Renal pelvis (tissue), 12 donors: ENCODE measurements around the gene TSPYL1. TPM values are rescaled to one million over a fixed set of nuclear protein-coding genes. Genes with fewer than 3 reads are reported as not detected.
"Not testable (repeated sequence)": the region's sequence is repeated elsewhere in the genome, so short reads cannot be mapped to it uniquely, and the experiment has no call there.

Experiments
- DNase-seq: peaks from one replicate; pipeline ENCODE4 v3.0.0-alpha.2; 2013
- long read RNA-seq, 16 experiments: transcript quantifications; one replicate each; lab custom pipeline, GENCODE V29; 2026
- polyA plus RNA-seq, 3 donors: library from polyadenylated mRNA; unstranded; fragments of 120-200 nt; gene quantifications; one replicate each; pipeline ENCODE4 v1.2.1, GENCODE V29; 2013; ENCODE audit not compliant: insufficient read length in 3 of 3

The TSPYL1 gene
- polyA plus RNA-seq: 100 to 1,000 TPM in 1 of 3 donors, 10 to 100 TPM in 2; 95.0 to 101 (median 99.6) TPM
- long read RNA-seq, donor 1, transcript TSPYL1-201 (1 exons, 3,326 nt): major isoform, 162 of 179 reads
- long read RNA-seq, donor 1, partial matches to known transcripts: 0 of 179 reads
- long read RNA-seq, donor 1, other reads (novel, unspliced or antisense): 17 of 179 reads
- long read RNA-seq, donor 2, transcript TSPYL1-201 (1 exons, 3,326 nt): major isoform, 165 of 165 reads
- long read RNA-seq, donor 2, partial matches to known transcripts: 0 of 165 reads
- long read RNA-seq, donor 2, other reads (novel, unspliced or antisense): 0 of 165 reads
- long read RNA-seq, donor 3, transcript TSPYL1-201 (1 exons, 3,326 nt): major isoform, 127 of 127 reads
- long read RNA-seq, donor 3, partial matches to known transcripts: 0 of 127 reads
- long read RNA-seq, donor 3, other reads (novel, unspliced or antisense): 0 of 127 reads
- long read RNA-seq, donor 4, transcript TSPYL1-201 (1 exons, 3,326 nt): major isoform, 119 of 119 reads
- long read RNA-seq, donor 4, partial matches to known transcripts: 0 of 119 reads
- long read RNA-seq, donor 4, other reads (novel, unspliced or antisense): 0 of 119 reads
- long read RNA-seq, donor 5, transcript TSPYL1-201 (1 exons, 3,326 nt): major isoform, 65 of 65 reads
- long read RNA-seq, donor 5, partial matches to known transcripts: 0 of 65 reads
- long read RNA-seq, donor 5, other reads (novel, unspliced or antisense): 0 of 65 reads
- long read RNA-seq, donor 6, transcript TSPYL1-201 (1 exons, 3,326 nt): major isoform, 193 of 193 reads
- long read RNA-seq, donor 6, partial matches to known transcripts: 0 of 193 reads
- long read RNA-seq, donor 6, other reads (novel, unspliced or antisense): 0 of 193 reads
- long read RNA-seq, donor 7, transcript TSPYL1-201 (1 exons, 3,326 nt): major isoform, 143 of 143 reads
- long read RNA-seq, donor 7, partial matches to known transcripts: 0 of 143 reads
- long read RNA-seq, donor 7, other reads (novel, unspliced or antisense): 0 of 143 reads
- long read RNA-seq, donor 8, transcript TSPYL1-201 (1 exons, 3,326 nt): major isoform, 67 of 67 reads
- long read RNA-seq, donor 8, partial matches to known transcripts: 0 of 67 reads
- long read RNA-seq, donor 8, other reads (novel, unspliced or antisense): 0 of 67 reads
- long read RNA-seq, donor 9, transcript TSPYL1-201 (1 exons, 3,326 nt): major isoform, 170 of 170 reads
- long read RNA-seq, donor 9, partial matches to known transcripts: 0 of 170 reads
- long read RNA-seq, donor 9, other reads (novel, unspliced or antisense): 0 of 170 reads
- long read RNA-seq, donor 10, transcript TSPYL1-201 (1 exons, 3,326 nt): major isoform, 155 of 155 reads
- long read RNA-seq, donor 10, partial matches to known transcripts: 0 of 155 reads
- long read RNA-seq, donor 10, other reads (novel, unspliced or antisense): 0 of 155 reads
- long read RNA-seq, donor 11, transcript TSPYL1-201 (1 exons, 3,326 nt): major isoform, 102 of 102 reads
- long read RNA-seq, donor 11, partial matches to known transcripts: 0 of 102 reads
- long read RNA-seq, donor 11, other reads (novel, unspliced or antisense): 0 of 102 reads
- long read RNA-seq, donor 12, transcript TSPYL1-201 (1 exons, 3,326 nt): major isoform, 186 of 186 reads
- long read RNA-seq, donor 12, partial matches to known transcripts: 0 of 186 reads
- long read RNA-seq, donor 12, other reads (novel, unspliced or antisense): 0 of 186 reads
- long read RNA-seq, donor 13, transcript TSPYL1-201 (1 exons, 3,326 nt): major isoform, 85 of 85 reads
- long read RNA-seq, donor 13, partial matches to known transcripts: 0 of 85 reads
- long read RNA-seq, donor 13, other reads (novel, unspliced or antisense): 0 of 85 reads
- long read RNA-seq, donor 14, transcript TSPYL1-201 (1 exons, 3,326 nt): major isoform, 219 of 219 reads
- long read RNA-seq, donor 14, partial matches to known transcripts: 0 of 219 reads
- long read RNA-seq, donor 14, other reads (novel, unspliced or antisense): 0 of 219 reads
- long read RNA-seq, donor 15, transcript TSPYL1-201 (1 exons, 3,326 nt): major isoform, 183 of 183 reads
- long read RNA-seq, donor 15, partial matches to known transcripts: 0 of 183 reads
- long read RNA-seq, donor 15, other reads (novel, unspliced or antisense): 0 of 183 reads
- long read RNA-seq, donor 16, transcript TSPYL1-201 (1 exons, 3,326 nt): major isoform, 144 of 144 reads
- long read RNA-seq, donor 16, partial matches to known transcripts: 0 of 144 reads
- long read RNA-seq, donor 16, other reads (novel, unspliced or antisense): 0 of 144 reads

DNA sequence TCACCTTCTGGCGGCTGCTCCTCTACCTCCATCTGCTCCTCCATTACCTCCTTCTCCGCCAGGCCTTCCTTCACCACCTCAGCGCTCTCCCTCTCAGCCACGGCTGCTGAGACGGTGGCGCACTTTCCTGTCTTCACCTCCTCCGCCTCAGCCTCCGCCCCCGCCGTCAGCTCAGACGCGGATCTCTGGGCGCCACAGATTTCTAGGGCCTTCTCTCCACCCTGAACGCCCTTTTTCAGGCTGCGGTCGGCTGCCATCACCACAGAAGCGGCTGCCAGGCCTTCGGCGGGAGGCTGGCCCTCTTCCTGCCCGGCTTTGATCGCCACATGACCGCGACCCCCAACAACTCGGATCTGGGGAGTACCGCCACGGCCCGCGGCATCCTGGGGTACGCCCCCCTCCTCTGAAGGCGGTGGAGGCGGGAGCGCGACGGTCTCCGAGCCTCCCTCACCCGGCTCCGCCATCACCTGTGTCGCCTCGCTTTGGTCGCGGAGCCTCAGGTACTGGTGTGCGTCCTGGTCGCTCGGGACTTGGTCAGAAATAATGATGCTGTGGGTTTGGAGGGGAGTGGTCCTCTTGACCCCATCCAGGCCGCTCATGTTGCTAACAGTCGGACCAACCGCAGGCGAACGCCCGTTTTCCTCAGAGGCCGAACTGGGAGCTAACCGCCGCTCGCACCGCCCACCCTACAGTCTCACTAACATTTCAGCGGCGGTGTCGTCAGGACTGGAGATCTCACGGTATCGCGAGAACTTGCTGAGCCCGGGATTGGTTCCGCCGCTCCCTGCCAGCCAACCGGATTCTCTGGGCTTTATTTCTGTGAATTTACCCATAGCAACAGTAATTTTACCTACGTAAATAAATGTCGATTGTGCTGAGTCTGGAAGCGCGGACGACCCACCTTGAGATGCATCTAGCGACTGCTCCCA, at the start of gene TSPYL1:
Gene TSPYL1, minus strand, starts transcription at position 699 of the 929 bp plus-strand sequence. Its CDS starts 100 bp downstream, at position 599.
- peak; percentile 98 for DNase-seq

DNA sequence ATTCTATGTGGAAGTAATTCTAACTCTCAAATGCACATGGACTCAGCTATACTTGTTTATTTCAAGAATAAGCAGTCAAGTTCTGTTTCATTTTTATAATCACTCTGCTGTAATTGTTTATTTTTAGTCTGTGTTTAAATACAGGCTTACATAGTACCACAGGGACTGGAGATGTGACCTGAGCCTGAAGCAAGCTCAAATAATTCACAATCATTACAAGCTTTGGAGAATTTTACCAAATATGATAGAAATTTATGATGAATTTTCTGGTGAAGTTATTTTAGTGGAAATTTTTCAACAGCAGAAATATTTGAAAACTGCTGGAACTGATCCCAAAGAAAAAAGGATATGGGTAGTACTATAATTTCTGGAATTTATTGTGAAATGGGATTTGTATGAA, 49.4 kb upstream of the TSPYL1 start:
- no peak for DNase-seq

DNA sequence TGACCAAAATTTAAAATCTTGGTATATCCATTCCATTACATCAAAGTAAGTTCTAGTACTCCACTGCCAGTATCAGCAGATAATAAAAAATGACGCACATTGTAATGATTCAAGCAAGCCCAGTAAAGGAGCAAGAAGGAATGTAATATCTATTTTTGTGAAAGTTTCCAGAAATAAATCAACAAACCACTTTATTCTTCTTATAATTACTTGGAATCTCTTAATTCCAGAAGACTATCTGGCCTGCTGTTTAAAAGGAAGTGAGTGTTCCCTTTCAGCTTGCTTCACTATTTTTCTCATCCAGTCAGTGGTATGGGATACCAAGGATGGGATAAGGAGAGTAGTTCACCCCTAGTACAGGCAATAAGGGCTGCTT, 48.8 kb upstream of the TSPYL1 start:
- no peak for DNase-seq

DNA sequence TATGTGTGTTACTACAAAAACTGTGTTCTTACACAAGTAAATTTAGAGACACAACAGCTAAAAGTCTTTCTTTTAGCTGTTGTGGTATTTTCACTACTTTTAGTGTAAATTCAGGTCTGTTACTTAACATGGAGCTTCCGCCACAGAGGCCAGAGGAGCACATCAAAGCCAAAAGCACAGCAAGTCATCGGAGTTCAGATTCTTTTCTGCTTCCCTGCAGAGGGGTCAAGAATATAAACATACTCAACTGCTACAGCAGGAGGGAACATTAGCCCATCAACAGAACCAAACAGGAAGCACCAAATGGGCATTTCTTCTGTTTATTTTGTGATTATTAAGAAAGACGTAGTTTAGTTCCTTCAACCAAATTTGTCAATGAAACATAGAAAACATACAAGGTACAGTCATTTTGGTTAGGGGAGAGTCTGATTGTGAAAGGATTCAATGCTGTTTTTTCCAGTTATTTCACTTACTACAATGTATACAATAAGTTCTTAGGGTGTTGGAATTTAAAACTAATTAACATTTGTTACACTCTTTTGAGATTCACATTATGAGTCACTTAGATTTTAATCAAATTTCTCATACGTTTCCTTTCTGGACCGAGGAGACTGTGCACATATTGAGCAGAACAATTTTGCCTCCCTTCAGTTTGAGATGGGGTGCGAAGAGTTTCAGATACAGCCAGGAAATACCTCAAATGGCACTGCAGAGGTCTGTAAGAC, 48.2 kb upstream of the TSPYL1 start:
- no peak for DNase-seq

DNA sequence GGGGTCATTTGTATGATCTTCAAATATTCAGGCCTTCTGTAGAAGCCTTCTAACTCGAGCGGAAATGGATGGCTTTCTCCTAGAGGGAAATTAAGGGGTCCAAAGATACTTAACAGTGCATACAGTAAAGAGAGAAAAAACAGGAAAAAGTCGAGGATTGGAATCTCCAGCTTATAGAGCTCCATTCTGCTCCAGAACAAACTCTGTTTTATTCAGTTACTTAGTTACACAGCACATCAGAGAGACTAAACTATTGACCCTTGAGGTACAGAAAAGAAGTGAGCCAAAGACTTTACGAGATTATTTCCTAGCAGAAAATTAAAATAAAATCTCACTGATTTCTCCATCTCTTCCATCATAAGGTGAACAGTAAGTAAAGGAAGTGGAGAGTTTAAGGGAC, 47.3 kb upstream of the TSPYL1 start:
- no peak for DNase-seq

DNA sequence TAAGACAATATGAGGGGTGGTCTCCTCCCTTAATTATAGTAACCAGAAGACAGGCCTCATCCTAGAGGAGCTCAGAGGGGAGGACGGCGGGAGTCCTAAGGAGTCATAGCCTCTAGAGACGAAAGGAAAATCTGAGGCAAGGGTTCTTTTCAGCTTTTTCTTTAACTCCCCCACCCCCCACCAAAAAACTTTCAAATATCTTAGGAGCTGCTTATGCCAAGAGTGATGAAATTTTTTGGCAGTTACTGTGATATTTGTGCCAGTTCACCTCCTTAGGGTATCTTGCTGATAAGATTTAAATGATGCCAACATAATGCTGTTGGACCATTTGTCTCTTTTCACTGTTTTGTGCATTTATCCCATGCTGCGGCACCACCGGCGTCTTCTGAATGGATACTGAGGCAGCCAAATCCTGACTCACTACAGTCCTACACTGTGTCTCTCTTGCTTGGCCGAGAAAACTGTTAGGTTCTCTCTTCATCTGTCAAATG, 46.5 kb upstream of the TSPYL1 start:
- no peak for DNase-seq

DNA sequence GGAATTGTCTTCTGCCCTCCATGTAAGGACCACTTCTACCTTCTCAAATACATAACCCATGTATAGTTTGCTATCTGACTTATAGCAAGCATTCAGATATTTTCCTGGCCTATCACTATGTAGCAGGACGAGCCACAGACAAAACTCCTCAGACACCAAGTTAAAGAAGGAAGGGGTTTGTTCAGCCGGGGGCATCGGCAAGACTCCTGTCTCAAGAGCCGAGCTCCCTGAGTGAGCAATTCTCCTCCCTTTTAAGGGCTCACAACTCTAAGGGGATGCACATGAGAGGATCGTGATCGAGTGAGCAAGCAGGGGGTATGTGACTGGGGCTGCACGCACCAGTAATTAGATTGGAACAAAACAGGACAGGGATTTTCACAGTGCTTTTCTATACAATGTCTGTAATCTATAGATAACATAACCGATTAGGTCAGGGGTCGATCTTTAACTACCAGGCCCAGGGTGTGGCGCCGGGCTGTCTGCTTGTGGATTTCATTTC, 46.0 kb upstream of the TSPYL1 start:
- DNase-seq: not testable (repeated sequence)

DNA sequence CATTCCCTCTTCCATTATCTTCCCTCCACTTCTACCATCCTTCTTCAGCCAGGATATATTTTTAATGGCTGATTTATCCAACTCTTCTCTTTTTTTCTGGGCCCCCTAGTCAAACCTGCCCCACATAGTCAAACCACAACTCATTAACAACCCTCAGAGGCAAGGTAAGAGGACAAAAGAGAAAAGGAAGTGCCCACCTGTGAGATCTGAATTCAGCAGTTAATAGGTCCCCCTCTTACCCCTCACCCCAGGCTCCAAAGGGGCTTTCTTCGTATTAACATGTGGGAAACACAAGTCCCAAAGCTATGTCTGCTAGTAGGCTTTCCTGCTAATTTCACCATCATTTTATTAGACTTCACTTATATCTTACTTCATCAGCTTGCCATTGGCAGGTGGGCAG, 44.1 kb upstream of the TSPYL1 start:
- no peak for DNase-seq

DNA sequence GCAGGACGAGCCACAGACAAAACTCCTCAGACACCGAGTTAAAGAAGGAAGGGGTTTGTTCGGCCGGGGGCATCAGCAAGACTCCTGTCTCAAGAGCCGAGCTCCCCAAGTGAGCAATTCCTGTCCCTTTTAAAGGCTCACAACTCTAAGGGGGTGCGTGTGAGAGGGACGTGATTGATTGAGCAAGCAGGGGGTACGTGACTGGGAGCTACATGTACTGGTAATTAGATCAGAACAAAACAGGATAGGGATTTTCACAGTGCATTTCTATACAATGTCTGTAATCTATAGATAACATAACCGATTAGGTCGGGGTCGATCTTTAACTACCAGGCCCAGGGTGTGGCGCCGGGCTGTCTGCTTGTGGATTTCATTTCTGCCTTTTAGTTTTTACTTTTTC, 42.2 kb upstream of the TSPYL1 start:
- not testable (repeated sequence) for DNase-seq

DNA sequence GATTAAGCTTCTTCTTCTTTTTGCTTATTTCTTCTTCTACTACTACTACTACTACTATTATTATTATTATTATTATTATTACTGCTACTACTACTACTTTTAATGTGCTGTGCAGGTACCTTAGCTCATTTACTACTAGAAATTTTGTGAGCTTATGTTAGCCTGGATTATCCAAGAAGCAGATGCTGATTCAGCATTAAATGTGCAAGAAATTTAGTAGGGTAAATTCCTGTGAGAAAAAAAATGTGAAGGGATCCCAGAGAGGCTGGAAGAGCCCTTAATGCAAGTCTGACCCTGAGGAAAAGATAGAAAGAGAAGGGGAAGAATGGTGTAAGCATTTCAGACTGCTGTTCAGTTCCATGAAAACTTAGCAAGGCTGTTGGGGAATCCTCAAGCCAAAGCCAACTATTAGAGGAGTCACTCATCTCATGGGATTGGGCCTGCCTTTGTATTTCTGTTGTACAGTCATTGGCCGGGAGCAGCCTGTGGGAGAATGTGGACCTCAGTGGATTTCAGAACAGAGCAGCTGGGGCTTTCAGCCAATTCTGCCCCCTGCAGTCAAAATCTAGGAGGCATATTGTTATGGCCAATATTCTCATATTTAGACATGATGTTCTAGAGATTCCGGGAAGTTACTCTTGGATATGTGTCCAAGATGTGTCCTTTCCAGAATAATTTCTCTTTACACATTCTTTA, 37.2 kb upstream of the TSPYL1 start:
- no peak for DNase-seq

DNA sequence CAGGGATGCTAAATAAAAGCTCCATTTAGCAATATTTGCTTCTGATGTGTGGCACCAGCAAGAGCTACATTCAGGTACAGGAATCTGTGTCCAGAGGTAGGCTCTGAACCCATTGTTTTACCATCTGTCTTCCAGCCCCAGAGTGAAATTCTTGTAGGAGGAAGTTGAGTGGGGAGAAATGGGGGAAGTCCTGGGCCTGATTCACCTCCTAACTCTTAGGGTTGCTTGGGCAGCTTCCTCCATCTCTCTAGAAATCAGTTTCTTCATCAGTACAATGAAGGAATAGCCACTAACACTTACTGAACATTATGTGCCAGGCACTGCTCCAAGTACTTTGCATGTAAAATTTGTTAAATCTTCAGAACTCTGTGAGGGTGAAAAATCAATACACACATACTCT, 35.1 kb upstream of the TSPYL1 start:
- DNase-seq: no peak

DNA sequence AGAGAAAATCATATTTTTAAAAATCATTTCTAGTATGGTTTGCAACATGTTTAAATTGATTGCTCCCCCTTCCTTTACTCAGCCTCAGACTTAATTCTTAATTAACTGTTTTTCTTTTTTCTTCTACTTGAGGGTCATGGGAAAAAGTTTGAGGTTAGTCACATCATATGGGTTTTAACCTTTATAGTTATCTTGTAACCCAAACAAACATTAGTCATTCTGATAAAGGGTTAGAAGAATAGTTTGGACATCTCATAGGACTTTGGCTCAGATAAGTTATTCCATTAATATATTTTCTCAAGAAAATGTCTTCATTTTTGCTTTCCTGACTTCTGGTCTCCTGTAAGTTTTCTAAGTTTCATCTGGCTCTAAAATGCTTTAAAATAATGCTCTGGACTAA, 34.5 kb upstream of the TSPYL1 start:
- DNase-seq: no peak

DNA sequence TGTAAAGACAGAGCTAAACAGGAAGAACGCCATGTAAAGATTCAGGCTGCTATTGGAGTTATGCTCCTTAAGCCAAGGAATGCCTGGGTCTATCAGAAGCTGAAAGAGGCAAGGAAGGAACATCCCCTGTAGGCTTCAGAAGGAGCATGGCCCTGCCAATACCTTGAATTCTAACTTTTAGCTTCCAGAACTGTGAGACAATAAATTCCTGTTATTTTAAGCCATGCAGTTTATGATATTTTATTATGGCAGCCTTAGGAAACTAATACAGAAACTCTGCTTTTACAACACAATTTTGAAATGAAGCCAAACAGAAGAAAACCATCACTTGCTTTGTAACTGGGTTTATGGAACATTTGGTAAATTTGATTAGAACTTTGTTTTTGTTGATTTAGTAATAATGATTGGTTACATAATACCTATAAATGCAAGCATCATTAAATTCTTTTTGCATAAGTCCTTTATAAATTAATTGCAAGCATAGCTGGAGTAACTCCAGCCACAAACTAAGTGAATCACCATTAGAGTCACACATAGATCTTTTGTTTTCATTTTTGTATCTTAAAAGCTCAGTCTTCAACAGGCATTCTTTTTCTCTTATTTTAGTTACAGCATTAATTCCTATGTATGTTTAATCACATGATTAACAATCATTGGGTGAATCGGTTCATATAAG, 33.5 kb upstream of the TSPYL1 start:
- peak; percentile 33 for DNase-seq

DNA sequence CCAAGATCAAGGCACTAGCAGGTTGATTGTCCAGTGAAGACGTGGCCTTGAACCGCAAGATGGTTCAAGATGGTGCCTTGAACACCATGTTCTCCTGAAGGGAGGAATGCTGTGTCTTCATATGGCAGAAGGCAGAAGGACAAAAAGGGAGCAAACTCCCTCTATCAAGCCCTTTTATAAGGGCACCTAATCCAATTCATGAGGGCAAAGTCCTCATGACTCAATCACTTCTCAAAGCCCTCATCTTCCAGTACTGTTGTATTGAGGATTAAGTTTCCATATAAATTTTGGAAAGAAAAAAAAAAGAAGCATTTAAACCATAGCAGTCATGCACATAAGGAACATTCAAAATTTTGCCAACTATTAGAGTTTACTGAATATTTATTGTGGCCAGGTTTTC, 29.9 kb upstream of the TSPYL1 start:
- no peak for DNase-seq

DNA sequence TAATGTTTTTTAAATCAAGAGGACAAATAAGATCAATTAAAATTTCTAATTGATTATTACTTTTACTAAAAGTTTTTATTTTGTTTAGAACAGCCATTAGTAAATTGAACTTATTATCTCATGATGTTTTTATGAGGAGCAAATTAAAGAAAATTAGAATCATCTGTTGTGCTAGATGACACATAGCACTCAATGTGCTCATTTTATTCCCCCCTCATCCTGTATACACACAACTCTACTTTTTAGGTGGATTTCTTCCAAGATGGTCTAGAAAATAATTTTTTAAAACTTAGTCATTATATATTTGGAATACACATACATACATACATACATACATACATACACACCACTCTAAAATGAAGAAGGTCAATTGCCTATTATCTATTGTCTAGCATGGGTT, 29.3 kb upstream of the TSPYL1 start:
- DNase-seq: no peak

DNA sequence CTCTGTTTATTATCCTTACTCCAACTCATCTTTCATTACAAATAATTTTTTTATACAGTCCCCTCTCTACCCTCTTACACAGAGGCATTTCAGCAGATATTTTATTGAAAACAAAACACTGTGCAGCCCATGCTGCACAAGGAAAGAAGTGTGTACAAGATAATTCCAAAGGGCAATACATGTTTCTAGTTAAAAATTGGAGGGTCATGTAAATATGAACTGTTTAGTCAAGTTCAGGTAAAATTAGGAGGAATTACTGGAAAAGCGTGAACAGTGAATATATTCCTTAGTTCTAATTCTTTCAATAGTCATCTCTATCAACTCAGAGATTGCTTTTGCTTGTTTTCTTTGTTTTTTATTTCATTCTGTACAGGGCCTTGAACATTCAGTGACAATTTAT, 27.9 kb upstream of the TSPYL1 start:
- DNase-seq: no peak
